ENCODE results near the gene CCP110.

- no peak for TF ChIP-seq CTCF (conservative IDR thresholded peaks at IDR 0.05; ENCODE audit: low read length)
- TF ChIP-seq EZH2phosphoT487 (IDR thresholded peaks at IDR 0.05; ENCODE audit: borderline replicate concordance): no peak
Observed at GRCh38 chr16:19566362-19566761, 42.6 kb downstream of the CCP110 start.

Measured in Loucy (cell line).